Midbrain (tissue), 1 donor: ENCODE measurements around the gene ERFE.
A peak's percentile ranks its signal among the peaks of the same experiment; 100 is the strongest.
"Not testable (repeated sequence)": the region's sequence is repeated elsewhere in the genome, so short reads cannot be mapped to it uniquely, and the experiment has no call there.

Experiments
- DNase-seq: peaks from one replicate; lab custom pipeline; 2025; lab: John Stamatoyannopoulos, UW

ERFE gene

GRCh38 chr2:238168196-238169047 lies 9.7 kb downstream of the ERFE start:
- DNase-seq, result no peak

- DNase-seq, result no peak
Measured at GRCh38 chr2:238169048-238169707, 10.4 kb downstream of the ERFE start.

GRCh38 chr2:238169708-238170251 lies 11.0 kb downstream of the ERFE start:
- DNase-seq, result no peak

- no peak for DNase-seq
Measured at GRCh38 chr2:238170386-238171071, 11.8 kb downstream of the ERFE start.

DNA sequence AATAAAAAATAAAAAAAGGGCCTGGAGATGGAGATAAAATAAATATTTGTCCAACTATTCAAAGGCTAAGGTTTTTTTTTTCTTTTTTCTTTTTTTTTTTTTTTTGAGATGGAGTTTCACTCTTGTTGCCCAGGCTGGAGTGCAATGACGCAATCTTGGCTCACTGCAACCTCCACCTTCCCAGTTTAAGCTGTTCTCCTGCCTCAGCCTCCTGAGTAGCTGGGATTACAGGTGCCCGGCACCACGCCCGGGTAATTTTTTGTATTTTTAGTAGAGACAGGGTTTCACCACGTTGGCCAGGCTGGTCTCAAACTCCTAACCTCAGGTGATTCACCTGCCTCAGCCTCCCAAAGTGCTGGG lies 12.3 kb downstream of the ERFE start:
- not testable (repeated sequence) for DNase-seq

DNA sequence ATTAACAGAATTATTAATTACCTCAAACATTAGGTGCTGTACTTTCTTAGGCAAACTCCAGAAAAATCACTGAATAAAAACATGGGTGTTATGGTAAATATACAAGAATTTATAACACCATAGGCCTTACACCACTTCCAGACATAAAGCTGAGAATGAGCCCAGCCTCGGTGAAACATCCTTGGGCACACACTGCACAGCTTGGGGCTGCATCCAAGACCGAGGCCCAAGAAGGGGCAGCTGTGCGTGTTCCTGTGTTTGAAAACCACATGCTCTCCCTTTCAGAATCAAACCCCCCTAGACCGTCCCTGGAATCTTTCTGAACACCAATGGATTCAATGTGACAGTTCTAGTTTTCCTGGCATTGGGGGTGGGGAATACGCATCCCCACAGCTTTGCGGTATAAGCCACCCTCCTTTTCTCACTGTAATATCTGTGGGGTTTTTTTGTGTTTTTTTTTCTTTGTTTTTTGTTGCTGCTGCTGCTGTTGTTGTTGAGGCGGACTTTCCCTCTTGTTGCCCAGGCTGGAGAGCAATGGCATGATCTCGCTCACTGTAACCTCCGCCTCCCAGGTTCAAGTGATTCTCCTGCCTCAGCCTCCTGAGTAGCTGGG lies 12.9 kb downstream of the ERFE start:
- no peak for DNase-seq

DNA sequence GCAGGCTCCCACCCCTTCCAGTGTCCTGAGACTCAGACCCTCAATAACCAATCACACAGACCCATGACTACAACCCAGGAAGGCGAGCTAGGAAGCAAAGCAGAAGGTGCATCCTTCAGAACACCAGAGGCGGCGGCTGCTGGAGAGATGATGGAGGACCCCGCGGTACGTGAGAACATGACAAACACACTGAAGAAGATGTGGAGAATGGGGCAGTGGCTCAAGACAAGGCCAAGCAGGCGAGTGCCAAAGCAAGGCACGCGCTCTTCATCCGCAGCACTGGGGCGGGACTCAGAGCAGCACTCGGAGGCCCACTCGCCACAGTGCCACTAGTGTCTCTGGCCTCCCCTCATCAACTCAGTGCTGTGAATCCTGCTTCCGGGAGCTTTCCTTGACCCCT lies 13.7 kb downstream of the ERFE start:
- DNase-seq, result no peak

GRCh38 chr2:238173692-238174091 lies 14.9 kb downstream of the ERFE start:
- DNase-seq, result no peak

GRCh38 chr2:238174291-238174690 lies 15.5 kb downstream of the ERFE start:
- DNase-seq, result no peak

DNA sequence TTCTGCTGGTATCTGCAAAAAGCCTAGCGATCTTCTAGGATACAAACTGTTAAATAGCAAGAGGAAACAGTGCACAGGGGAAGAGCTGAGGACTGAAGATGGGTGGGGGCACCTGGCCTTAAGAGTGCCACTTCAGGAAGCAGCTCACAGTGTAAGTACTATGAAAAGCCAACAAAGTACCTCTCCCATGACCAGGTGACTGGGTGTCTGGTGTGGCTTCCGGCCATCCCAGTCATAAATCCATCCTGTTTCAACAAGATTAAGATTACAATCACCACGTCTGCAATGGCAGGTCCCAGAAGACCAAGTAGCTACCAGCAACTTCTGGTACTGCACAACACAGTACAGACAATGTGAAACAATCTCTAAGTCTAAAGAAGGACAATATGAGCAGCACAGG lies 15.9 kb downstream of the ERFE start:
- DNase-seq, result no peak

- DNase-seq, result no peak
Measured at GRCh38 chr2:238176613-238177012, 17.8 kb downstream of the ERFE start.

DNA sequence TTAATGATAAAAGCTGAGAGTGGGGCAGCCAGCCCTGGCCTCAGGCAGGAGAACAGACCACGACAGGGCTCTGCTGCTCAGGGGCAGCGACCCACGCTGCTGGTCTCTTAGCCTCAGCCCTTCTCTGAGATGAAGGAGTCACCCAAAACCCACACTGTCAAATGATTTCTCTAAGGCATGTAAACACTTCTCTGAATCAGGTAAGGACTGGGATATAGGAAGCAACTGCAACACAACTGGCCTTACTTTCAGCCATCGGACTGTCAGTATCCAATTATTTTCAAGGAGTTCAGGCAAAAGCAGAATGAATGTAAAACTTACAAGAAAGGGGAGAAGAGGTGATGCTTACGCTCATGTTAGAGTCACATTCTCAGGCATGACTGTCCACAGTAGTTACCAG lies 21.8 kb downstream of the ERFE start:
- DNase-seq, result no peak

- DNase-seq, result no peak
Measured at GRCh38 chr2:238182362-238182761, 23.6 kb downstream of the ERFE start.

GRCh38 chr2:238183821-238184220 lies 25.1 kb downstream of the ERFE start:
- DNase-seq, result no peak

DNA sequence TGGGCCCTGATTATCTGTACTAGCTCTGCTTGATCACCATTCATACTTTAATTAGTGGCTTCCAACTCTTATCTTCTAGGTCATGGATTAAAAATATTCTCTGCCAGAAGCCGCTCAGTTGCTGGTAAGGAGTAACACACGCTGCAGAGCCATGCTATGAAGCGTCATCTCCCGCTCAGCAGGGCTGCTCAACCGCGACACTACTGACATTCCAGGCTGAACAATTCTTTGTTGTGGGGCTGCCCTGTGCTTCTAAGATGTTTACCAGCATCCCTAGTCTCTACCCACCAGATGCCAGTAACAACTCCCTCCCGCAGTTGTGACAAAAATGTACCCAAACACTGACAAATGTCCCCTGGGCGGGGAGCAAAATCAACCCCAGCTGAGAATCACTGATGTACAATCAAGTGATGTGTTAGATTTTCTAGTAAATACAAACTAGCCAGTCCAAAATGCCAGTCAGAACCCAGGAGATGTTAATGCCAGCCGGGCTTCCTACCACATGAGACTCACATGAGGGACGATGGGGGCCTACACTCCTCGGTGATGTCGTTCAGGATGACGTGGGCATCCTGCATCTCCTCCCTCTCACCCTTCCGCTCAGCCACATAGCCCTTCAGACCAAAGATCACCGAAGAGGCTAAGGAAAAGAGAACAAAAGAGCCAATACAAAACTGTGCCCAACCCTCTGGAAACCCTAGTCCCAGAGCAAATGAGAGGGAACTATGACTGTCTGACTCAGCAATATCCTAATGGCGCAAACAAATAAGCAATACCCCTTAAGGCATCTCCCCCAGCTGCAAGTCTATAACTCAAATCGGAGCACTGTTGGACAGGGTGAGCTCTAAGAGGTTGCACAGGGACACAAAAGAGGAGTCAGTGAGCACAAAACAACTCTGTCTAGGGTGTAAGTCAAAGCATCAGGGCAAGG lies 29.1 kb downstream of the ERFE start:
- peak; percentile 43 for DNase-seq

GRCh38 chr2:238190445-238190844 lies 31.7 kb downstream of the ERFE start:
- no peak for DNase-seq

- DNase-seq, result no peak
Measured at GRCh38 chr2:238202326-238203093, 43.7 kb downstream of the ERFE start.

DNA sequence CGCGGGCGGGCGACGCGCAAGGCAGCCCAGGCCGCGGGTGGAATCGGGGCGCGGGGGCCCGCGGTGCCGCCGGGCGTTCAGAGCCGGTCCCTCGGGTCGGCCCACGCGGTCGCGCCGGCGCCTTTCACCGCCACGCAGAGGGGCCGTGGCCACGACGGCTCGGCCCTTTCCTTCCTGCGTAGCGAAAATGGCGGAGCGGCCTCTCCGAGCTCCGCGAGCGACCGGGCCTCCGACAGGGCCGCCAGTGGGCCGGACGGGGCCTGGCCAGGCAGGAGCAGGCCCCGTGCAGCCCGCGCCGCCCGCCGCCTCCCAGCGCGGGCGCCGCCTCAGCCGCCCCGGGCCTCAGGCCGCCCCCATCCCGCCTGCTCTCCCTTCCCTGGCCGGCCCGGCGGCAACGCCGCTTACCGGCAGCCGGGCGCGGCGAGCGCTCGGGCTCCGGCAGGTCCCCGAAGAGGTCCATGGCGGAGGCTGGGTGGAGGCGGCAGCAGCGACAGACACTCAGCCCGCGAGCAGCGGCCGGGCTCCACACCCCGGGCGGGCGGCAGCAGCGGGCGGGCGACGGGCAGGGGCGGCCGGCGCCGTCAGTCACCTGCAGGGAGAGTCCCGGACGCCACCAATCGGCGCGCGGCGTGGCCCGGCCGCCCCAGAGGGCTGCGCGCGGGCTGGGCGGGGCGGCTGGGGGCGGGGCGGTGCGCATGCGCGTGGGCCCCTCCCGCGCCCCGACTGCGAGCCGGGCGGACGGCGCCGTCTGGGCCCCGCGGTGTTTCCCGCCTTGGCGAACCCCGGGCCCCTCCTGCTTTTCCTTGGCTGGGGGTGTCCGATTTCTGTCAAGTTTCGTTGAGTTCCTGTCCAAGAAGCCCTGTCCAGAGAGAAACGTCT lies 44.6 kb downstream of the ERFE start, which contains the start of gene ILKAP:
Gene ILKAP, minus strand, starts transcription at position 602 of the 879 bp plus-strand sequence. Its CDS starts 142 bp downstream, at position 460.
- peak; percentile 85 for DNase-seq
